GM19468 (cell line): Measurements from ENCODE around the gene KDM7A.
A peak's percentile ranks its signal among the peaks of the same experiment; 100 is the strongest.

Experiments used
- ATAC-seq: cut with Tn5 transposase; IDR thresholded peaks from one replicate; pipeline ENCODE4 v1.9.1; 2021; ENCODE audit warnings: mild to moderate bottlenecking, moderate library complexity, moderate number of reproducible peaks; ENCODE audit not compliant: unreplicated experiment; ENCODE audit errors: extremely low read depth

The KDM7A gene

DNA sequence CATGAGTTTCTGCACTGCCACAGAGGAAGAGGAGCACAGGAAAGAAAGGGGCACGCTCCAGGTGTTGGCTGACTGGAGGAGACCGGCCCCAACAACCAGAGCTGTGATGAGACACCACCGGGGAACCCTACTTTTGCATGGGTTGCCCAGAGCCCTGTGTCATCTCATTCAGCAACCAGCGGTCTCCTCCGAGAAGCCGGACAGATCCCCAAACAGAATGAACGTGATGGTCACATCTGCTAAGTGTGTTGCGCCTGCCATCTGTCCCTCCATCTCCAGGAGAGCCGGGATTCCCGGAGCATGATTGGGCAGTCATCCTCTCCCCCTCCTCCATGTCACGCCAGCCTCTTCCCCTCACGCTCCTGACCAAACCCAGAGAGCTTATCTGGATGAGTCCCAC, 136.9 kb downstream of the KDM7A start:
- ATAC-seq: no peak

DNA sequence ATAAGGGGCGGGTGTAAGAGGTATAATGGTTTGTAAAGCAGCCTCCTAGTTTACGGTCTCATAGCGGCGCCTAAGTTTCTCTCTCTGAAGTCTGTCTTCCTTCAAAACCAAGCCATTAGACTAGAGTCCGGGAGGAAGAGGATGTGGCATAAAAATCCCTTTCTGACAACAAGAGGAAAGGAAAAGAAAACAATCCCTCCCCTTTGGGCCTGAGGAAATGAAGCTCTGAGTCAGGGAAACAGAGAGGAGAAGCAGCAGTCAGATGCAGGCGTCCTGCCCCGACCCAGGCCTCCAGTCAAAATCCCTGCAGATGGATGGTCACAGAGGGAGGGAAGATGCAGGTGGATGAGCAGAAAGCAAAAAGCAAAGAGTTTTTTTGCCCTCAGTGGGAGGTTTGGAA, 137.7 kb downstream of the KDM7A start:
- ATAC-seq: no peak

DNA sequence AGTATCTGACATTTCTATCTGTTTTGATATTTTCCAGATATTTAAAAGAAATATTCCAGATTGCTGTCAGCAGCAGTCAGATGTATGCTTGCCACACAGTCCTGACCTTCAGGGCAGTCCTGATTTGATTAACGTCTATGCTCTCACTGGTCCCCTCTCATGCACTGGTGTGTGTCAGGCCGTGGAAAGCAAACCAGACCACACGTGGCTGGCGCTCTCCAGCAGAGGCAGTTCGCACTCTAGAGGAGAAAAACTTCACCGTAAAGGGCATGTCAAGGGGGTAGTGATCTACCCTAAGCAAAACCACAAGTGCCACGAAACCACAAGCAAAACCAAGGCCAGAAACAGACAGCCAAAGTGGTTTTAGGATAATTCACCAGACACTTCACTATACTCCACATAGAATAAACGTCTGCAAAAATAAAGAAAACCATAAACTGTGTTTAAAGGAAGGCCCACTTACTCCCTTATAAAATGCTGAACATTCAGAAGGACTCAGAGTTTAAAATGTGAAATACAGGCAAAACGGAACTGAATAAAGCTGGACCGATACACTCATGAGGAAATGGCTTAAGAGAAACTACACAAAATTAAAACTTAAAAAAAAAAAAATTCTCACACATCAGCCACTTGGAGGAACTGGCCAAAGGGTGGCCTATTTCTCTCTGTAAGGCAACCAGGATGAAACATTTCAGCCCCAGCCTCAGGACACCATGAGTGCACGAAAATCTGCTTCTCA, 140.4 kb downstream of the KDM7A start:
- ATAC-seq: peak; percentile 39

- ATAC-seq: no peak
Measured at GRCh38 chr7:140035400-140036223, 141.2 kb downstream of the KDM7A start.
